ENCODE results near the gene EXD3. TPM values are rescaled to one million over a fixed set of nuclear protein-coding genes. Genes with fewer than 3 reads are reported as not detected.
A peak's percentile ranks its signal among the peaks of the same experiment; 100 is the strongest.

The EXD3 gene
- total and polyA plus RNA-seq, 2 donors (not counting 1 experiment from before 2014, with no cell fraction given) = 2.6 to 13.0 TPM

DNA sequence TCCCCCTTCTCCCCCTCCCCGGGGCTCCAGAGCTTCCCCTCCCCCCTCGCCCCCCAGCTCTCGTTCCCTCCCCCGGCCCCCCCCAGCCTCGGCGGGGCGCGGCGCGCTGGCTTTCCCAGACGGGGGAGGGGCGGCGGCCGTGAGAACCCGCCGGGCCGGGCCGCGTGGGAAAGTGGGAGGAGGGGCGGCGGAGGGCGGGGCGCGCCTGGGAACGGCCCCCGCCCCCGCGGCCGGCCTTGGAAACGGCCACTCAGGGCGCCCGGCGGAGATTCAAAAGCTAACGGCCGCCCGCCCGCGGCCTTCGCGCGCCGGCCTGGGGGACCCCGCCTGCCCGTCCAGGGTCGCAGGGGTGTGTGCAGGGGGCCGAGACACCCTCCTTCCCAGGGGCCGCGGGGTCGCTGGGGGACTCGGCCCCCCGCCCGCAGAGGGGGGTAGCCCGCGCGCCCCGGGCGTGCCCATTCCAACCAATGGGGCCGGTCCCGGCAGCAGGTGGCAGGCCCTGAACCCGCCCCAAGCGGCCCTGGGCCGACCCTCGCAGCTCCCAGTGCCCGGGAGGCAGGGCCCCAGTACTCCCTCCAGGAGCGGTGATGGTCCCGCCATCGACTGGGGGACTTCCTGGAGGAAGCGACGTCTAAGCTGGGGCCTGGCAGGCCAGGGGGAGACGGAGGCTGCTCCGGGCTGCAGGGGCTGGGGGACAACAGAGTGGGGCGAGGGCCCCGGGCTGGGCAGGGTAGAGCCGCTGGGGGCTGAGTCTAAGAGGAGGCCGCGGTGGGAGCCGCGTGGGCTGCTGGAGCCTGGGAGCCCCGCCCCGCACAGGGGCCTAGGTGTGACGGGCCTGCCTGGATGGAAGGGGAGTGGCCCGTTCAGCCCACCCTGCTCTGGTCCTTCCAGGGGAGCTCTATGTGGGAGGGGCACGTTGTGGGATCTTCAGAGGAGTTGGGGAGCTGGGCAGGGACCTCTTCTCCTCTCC lies 106.7 kb downstream of the EXD3 start:
- Histone ChIP-seq H3K4me2 (ENCODE audit: extremely low read depth, insufficient read depth, low read length) (no peak overlapping the region), H3K4me1 (ENCODE audit: control insufficient read depth, extremely low read depth, insufficient read depth, low read length) (no peaks in the 10 kb centered on the region), H3K36me3 (ENCODE audit: control insufficient read depth, insufficient read depth, low read length) (no peaks in the 10 kb centered on the region), H3K9me3 (ENCODE audit: control insufficient read depth, insufficient read depth, low read depth, low read length) (no peaks in the 10 kb centered on the region), H3K79me2 (ENCODE audit: control insufficient read depth, insufficient read depth, low read length) (no peaks in the 10 kb centered on the region), H3K27ac (ENCODE audit: insufficient read depth, low read length) (no peak overlapping the region), H2AFZ (ENCODE audit: low read length) (no peak overlapping the region), H3K9ac (ENCODE audit: insufficient read depth, low read length) (peak overlapping the region; percentile 23), H3K4me3 (replicated peaks in 1 of 4; ENCODE audit: control extremely low read depth in 1 of 4, insufficient read depth in 1 of 4, low read depth in 3 of 4, low read length in 4 of 4) (no peak overlapping the region), H4K20me1 (ENCODE audit: control insufficient read depth, extremely low read depth, insufficient read depth, low read length) (no peaks in the 10 kb centered on the region), H3K27me3 (ENCODE audit: control insufficient read depth, insufficient read depth, low read length) (no peaks in the 10 kb centered on the region)
- TF ChIP-seq EZH2 (IDR thresholded peaks at IDR 0.05; ENCODE audit: low read length, missing control alignments) = no peak
- TF ChIP-seq, protein P1, sequence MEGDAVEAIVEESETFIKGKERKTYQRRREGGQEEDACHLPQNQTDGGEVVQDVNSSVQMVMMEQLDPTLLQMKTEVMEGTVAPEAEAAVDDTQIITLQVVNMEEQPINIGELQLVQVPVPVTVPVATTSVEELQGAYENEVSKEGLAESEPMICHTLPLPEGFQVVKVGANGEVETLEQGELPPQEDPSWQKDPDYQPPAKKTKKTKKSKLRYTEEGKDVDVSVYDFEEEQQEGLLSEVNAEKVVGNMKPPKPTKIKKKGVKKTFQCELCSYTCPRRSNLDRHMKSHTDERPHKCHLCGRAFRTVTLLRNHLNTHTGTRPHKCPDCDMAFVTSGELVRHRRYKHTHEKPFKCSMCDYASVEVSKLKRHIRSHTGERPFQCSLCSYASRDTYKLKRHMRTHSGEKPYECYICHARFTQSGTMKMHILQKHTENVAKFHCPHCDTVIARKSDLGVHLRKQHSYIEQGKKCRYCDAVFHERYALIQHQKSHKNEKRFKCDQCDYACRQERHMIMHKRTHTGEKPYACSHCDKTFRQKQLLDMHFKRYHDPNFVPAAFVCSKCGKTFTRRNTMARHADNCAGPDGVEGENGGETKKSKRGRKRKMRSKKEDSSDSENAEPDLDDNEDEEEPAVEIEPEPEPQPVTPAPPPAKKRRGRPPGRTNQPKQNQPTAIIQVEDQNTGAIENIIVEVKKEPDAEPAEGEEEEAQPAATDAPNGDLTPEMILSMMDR (conservative IDR thresholded peaks at IDR 0.05 in 1 of 2, IDR thresholded peaks at IDR 0.05 in 1 of 2; ENCODE audit: low read depth in 1 of 2, low read length in 2 of 2) = no peak
- no peak for DNase-seq (ENCODE audit: low read depth in 2 of 2)

GRCh38 chr9:137315581-137316011 lies 107.4 kb downstream of the EXD3 start:
- H2AFZ ChIP-seq (ENCODE audit: low read length) = no peak overlapping the region

More at GRCh38 chr9:137315581-137316011, 107.4 kb downstream of the EXD3 start:
- Histone ChIP-seq H3K36me3 (ENCODE audit: control insufficient read depth, insufficient read depth, low read length) (no peaks in the 10 kb centered on the region), H3K9me3 (ENCODE audit: control insufficient read depth, insufficient read depth, low read depth, low read length) (no peaks in the 10 kb centered on the region), H3K9ac (ENCODE audit: insufficient read depth, low read length) (no peak overlapping the region), H3K4me1 (ENCODE audit: control insufficient read depth, extremely low read depth, insufficient read depth, low read length) (no peaks in the 10 kb centered on the region), H3K27ac (ENCODE audit: insufficient read depth, low read length) (no peak overlapping the region), H3K4me3 (replicated peaks in 1 of 4; ENCODE audit: control extremely low read depth in 1 of 4, insufficient read depth in 1 of 4, low read depth in 3 of 4, low read length in 4 of 4) (no peak overlapping the region), H3K27me3 (ENCODE audit: control insufficient read depth, insufficient read depth, low read length) (no peaks in the 10 kb centered on the region), H4K20me1 (ENCODE audit: control insufficient read depth, extremely low read depth, insufficient read depth, low read length) (no peaks in the 10 kb centered on the region), H3K4me2 (ENCODE audit: extremely low read depth, insufficient read depth, low read length) (no peak overlapping the region), H3K79me2 (ENCODE audit: control insufficient read depth, insufficient read depth, low read length) (no peaks in the 10 kb centered on the region)
- TF ChIP-seq EZH2 (IDR thresholded peaks at IDR 0.05; ENCODE audit: low read length, missing control alignments) = no peak
- TF ChIP-seq, protein P1 (conservative IDR thresholded peaks at IDR 0.05 in 1 of 2, IDR thresholded peaks at IDR 0.05 in 1 of 2; ENCODE audit: low read depth in 1 of 2, low read length in 2 of 2) = no peak
- DNase-seq (ENCODE audit: low read depth in 2 of 2) = no peak
